DLD1 (cell line): ENCODE results near the gene ITGB3.

Experiments
- in situ Hi-C: cut with HindIII; loops from 2 replicates; pipeline ENCODE4 v1.10.0; 2017; ENCODE audit warnings: low sequenced_read_pairs

The ITGB3 gene

GRCh38 chr17:47295874-47296255 lies 42.2 kb downstream of the ITGB3 start:
- in situ Hi-C loops = no loop called here

- in situ Hi-C loops = no loop called here
Observed at GRCh38 chr17:47297661-47298400, 44.2 kb downstream of the ITGB3 start.

DNA sequence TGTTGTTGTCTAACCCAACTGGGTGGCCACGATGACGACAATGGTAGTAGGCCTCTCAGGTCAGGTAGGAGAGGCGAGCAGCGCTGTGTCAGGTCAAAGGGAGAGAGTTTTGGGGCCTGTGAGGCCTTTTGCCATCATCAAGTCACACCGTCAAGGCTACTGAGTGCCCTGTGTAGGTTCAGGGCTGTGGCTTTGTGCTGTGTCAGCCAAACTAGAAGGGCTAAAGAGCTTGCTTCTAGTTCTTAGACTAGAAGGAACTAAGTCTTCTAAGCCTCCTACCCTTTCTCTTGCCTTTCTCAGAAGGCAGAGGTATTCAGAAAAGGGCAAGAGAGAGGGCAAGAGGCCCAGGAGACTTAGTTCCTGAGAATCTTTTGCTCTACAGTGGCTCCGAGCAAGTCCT lies 45.1 kb downstream of the ITGB3 start:
- in situ Hi-C loops = no loop called here

- in situ Hi-C loops = no loop called here
Observed at GRCh38 chr17:47299239-47299910, 45.7 kb downstream of the ITGB3 start.

- in situ Hi-C loops = no loop called here
Observed at GRCh38 chr17:47300718-47301117, 47.1 kb downstream of the ITGB3 start.

GRCh38 chr17:47301161-47301560 lies 47.5 kb downstream of the ITGB3 start:
- in situ Hi-C loops = no loop called here

DNA sequence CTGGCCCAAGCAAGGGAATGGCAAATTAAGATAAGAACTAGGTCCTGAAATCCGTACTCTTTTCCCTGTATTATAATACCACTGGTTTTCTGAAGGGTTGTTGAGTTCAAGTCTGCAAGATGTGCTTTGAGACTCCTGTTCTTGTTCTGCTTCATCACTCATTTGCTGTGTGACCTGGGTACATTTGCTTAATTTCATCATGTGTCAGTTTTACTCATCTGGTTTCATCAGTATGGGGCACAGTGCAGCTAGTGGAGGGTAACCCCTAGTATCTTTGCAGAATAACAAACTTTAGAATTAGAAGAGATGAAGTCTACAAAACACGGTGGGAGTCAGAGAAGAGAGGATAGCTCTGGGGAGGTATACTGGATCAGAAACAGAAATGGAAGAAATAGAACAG lies 48.2 kb downstream of the ITGB3 start:
- in situ Hi-C loops = no loop called here

DNA sequence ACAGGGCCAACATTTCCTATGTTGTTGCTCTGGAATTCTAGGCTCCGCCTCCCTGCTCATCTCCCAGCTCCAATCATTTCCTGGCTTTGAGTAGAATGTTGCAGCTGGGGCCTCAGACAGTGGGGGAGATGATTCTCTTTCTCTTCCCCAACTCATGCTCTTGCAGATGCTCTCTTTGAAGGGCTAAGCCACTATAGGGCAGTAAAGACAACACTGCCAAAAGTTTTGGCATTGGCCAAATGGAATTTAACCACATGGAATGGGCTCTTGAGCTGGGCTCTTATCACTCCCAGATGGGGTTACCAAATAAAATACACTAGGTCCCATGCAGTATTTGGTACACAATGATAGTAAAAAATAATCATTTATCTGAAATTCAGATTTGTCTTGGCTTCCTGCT lies 50.6 kb downstream of the ITGB3 start:
- in situ Hi-C loops = no loop called here

- in situ Hi-C loops = no loop called here
Observed at GRCh38 chr17:47305302-47305923, 51.8 kb downstream of the ITGB3 start.

- in situ Hi-C loops = no loop called here
Observed at GRCh38 chr17:47310186-47310733, 56.6 kb downstream of the ITGB3 start.

GRCh38 chr17:47311420-47311819 lies 57.8 kb downstream of the ITGB3 start:
- in situ Hi-C loops = no loop called here

DNA sequence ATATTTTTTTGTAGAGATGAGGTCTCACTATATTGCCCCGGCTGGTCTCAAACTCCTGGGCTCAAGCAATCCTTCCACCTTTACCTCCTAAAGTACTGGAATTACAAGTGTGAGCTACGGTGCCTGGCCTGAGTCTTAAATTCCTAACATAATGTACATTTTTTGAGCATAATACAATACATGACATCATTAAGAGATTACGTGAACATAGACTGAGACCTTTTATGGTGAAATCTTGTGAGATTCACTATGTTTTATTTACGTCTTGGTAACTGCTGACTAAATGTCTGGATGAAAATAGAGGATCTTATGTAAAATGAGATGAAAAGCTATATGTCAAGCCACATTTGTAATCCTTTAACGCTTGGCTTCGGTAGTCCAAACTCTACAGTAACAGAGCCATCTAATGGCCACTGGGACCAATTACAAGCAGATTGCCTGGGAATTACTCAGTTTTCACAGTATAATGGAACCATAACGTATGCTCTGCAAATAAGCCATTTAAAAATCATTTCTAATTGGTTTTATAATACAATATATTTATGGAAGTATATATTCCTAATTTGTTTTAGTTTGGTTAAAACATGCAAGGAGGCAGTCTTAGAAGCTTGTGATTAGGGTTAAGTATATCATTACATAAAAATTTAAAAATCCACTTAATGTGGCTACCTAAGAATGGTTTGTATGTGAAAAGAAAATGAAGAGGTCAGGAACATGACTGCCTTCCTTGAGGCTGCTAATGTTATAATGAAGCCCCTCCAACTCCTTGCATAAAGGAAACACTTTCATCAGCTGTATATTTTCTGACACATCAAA lies 62.0 kb downstream of the ITGB3 start:
- in situ Hi-C loops = no loop called here

DNA sequence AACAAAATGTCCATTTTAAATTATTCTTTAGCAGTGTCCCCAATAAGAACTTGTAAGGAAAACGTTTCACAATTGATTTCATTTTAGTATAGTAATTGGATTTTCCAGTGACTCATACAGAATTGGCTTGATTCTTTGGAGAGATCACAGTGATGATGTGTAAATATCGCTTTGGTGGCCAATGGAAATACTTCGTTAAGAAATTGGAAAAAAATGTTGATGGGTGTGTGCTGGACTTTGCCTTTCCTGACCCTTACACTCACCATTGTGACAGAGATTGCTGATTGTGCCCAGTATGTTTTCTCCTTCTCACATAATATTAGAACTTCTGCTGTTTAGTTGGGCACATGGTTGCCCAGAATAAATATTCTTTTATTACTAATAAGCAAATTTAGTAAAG lies 62.7 kb downstream of the ITGB3 start:
- in situ Hi-C loops = no loop called here

DNA sequence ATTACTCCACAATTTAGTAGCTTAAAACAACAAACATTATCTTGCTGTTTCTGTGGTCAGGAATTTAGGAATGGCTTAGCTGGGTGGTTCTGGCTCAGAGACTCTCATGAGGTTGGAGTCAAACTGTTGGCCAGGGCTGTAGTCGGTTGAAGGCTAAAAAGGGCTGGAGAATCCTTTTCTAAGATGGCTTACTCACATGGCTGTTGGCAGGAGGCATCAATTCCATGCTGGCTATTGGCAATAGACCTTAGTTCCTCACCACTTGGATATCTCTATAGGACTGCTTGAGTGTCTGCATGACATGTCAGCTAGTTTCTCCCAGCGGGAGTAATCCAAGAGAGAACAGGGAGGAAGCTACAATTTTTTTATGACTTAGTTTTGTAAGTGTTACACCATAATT lies 63.5 kb downstream of the ITGB3 start:
- in situ Hi-C loops = no loop called here

- in situ Hi-C loops = no loop called here
Observed at GRCh38 chr17:47318197-47318918, 64.7 kb downstream of the ITGB3 start.

- in situ Hi-C loops = no loop called here
Observed at GRCh38 chr17:47320879-47321502, 67.4 kb downstream of the ITGB3 start.

DNA sequence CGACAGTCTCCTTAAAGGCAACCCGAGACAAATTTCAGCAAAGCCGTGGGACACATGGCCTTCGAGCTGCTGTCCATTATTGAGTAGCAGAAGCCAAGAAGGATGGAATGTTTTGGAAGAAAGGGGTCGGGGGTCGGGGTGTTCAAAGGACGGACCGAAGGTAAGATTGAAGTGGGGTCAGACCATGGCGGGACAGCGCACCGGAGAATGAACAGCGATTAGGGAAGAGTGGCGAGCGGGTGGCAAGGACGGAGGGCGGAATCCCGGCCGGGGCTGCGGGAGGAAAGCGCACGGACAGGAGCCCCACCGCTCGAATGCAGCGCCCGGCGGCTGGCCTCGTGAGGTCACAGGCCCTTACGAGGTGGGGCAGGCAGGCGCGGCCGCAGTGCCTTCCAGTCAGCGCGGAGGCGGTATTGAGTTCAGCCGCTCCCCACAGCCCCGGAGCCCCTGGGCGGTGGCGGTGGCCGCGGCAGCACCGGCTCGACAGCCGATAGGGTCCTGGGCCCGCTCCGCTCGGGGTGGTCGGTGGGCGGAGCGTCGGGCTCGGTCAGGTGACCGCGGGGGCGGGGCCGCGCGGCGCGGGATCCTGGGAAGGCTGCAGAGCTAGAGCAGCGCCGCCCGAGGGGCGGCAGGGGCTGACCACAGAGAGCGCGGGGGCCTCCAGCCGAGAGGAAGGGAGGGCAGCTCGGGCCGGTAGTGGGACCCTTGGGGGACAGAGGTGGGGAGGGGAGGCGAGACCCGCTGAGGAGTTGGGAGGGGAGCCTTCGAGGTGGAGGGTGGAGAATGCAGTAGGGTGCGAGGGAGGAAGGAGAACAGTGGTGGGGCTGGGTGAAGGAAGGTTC lies 70.0 kb downstream of the ITGB3 start, which contains the start of gene EFCAB13:
Gene EFCAB13, plus strand, starts transcription at position 574 of the 842 bp plus-strand sequence. CDS start 4,399 bp downstream, outside the sequence.
- in situ Hi-C loops = no loop called here

DNA sequence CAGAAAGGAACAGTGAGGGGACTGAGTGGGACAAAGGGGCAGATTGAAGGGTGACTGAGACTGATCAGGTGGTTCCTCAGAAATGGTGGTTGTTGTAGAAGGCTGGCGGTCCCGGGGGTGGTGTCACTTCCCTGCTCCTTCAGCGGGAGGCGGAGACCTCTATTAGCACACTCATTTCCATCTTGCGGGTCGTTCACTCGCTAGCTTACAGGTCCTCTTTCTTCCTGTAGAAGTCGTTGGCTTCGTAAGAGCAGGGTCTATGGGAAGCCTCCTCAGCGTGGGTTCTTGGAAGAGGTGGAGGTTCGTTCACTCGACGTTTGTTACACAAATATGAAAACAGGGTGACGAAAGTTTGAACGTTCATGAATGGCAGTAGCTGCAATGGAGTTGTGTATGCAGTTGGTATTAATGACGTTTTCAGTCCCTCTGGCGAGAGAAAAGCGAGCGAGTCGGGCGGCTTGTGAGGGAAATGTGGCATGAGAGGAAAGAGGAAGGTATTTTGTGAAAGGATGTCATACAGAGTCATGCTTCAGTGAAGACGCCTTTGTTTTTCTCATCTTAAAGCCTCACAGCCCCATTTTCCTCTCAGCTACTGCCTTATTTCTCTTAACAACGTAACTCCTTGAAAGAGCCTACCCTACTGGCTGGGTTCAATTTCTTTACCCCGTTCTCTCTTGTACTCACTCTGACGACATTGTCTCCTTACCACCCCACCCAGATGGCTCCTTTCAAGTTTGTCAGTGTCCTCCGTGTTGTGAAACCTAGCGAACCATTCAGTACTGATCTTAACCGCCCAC lies 70.8 kb downstream of the ITGB3 start:
- in situ Hi-C loops = no loop called here
